RCC 7860 (cell line): Measurements from ENCODE around the gene MTMR12.
"Not testable (repeated sequence)": the region's sequence is repeated elsewhere in the genome, so short reads cannot be mapped to it uniquely, and the experiment has no call there.

ENCODE experiments used
- DNase-seq: peaks from one replicate; pipeline ENCODE4 v3.0.0-alpha.2; 2015; ENCODE audit warnings: low spot score
- FAIRE-seq: peaks from 2 replicates; lab custom pipeline; 2012; peaks lifted over from hg19 to GRCh38; lab: Jason Lieb, UNC

The MTMR12 gene

DNA sequence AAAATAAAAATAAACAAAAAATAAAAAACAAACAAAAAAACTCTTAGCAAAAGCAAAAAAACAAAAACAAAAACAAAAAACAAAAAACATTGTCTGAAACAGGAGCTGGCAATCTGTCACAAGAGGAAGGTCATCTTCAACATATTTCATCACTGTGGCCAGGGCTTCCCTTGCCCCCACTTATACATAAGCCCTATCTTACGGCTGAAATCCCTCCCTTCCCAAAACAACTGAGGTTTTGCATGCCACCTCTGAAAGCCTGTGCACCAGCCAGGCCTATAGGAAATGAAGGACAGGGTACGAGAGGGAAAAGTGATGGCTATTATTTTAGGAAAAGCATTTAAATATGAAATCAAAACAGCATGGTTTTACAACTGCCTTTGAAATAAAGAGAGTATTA, 10.8 kb downstream of the MTMR12 start:
- no peak for DNase-seq
- no peak for FAIRE-seq

DNA sequence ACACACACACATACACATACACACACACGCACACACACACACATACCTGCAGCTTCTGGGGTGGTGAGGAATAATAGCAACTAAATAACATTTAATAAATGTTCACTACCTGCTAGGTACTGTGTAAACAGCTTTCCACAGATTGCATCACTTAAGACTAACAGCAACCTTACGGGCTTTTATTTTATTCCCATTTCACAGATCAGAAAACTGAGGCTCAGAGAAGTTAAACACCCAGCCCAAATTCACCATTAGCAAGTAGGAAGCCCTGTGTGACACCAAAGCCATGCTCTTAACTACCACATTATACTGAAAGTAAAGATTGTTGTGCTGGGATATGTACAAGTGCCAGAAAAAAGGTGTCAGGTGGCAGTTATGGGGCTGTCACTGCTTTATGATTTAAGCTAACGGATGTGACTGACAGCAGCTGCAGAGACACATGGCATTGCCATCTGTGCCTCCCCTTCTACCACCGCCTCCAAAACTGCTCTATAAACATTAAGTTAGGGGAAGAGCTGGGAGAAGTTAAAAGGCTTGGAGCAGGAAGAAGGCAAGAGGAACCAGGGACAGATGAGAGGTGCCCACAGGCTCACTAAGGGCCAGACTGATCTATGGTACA, 13.6 kb downstream of the MTMR12 start:
- no peak for FAIRE-seq
- no peak for DNase-seq

DNA sequence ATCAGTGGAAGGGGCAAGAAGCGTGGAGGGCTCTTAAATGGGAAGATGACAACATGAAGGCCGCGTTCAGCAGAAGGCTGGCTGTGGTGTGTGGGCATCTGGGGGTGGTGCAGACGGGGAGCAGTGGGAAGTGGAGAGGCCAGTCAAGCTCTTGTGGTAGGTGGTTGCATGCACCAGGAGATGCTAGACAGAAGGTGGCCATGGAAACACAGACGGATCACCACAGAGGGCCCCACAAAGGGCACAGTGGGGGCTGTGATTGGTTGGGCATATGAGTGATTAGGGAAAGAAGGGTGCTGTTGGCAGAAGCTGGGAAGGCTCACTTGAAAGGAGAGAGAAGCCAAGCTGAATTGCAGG, 14.7 kb downstream of the MTMR12 start:
- DNase-seq: no peak
- FAIRE-seq: no peak

DNA sequence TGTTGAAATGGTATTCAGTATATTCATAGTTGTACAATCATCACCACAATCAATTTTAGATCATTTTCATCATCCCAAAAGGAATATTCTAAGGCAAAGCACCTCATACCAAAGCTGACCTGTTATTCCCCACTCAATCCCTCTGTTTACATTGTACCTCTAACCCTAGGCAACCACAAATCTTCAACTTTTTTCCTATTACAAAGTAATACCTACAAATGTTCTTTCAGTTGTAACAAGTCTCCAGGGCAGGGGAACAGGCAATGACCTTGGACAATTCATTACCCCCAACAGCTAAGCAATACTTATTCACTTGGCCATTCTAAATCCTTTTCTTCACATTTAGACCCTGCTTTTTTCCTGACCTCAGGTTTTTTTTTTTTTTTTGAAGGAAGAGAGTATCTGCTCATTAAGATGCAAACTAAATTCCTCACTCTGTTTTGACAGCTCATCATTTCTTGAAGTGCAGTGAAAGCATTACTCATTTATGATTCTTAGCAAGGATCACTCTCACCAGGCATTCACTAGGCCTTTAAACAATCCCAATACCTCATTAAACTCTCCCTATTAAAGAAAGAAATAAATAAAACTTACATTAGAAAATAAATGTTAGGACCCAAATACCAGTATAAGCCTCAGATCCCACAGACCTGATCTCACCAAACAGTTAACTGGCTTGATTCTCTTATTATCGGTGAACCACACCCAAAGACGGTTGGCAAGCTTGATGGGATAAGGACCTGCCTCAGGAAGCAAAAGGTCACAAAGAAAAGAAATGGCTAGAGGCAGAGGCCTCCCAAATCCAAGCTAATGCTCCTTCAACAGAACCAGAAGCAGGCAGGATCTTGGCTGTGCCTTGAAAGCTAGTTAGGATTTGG, 15.3 kb downstream of the MTMR12 start:
- DNase-seq (no peak), FAIRE-seq (no peak)

DNA sequence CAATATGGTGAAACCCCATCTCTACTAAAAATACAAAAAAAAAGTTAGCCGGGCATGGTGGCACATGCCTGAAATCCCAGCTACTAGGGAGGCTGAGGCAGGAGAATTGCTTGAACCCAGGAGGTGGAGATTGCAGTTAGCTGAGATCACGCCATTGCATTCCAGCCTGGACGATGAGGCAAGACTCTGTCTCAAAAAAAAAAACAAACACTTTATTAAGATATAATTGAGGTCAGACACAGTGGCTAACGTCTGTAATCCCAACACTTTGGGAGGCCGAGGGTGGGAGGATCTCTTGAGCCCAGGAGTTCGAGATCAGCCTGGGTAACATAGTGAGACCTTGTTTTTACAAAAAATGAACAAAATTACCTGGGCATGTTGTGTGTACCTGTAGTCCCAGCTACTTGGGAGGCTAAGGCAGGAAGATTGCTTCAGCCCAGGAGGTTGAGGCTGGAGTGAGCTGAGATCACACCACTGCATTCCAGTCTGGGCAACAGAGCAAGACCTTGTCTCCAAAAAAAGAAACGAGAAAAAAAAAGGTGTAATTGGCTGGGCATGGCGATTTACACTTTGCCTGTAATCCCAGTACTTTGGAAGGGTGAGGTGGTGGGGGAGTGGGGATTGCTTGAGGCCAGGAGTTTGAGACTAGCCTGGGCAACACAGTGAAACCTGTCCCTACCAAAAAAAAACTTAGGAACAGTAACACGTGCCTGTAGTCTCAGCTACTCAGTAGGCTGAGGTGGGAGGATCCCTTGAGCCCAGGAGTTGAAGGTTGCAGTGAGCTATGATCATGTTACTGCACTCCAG, 16.6 kb downstream of the MTMR12 start:
- DNase-seq, FAIRE-seq: not testable (repeated sequence)

DNA sequence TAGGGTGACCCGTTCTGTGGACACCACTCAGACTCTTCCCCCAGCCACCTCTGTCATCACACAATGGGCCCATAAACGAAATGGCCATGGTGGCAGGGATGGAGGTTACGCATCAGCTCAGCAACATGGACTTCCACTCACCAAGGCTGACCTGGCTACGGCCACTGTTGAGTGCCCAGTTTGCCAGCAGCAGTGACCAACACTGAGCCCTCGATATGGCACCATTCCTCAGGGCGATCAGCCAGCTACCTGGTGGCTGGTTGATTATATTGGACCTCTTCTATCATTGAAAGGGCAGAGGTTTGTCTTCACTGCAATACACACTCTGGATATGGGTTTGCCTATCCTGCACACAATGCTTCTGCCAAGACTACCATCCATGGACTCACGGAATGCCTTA, 21.1 kb downstream of the MTMR12 start:
- no peak for FAIRE-seq
- DNase-seq: no peak

DNA sequence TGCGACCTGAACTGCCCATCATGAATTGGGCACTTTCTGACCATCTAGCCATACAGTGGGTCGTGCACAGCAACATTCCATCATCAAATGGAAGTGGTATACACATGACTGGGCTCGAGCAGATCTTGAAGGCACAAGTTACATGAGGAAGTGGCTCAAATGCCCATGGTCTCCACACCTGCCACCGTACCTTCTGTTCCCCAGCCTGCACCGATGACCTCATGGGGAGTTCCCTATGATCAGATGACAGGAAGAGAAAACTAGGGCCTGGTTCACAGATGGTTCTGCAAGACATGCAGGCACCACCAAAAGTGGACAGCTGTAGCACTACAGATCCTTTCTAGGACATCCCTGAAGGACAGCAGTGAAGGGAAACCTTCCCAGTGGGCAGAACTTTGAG, 21.8 kb downstream of the MTMR12 start:
- FAIRE-seq: no peak

DNA sequence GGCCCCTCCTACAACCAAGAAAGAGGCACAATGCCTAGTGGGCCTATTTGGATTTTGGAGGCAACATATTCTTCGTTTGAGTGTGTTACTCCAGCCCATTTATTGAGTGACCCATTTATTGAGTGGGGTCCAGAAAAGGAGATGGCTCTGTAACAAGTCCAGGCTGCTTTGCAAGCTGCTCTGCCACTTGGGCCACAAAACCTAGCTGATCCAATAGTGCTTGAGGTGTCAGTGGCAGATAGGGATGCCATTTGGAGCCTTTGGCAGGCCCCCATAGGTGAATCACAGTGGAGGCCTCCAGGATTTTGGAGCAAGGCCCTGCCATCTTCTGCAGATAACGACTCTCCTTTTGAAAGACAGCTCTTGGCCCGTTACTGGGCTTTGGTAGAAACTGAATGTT, 22.2 kb downstream of the MTMR12 start:
- not testable (repeated sequence) for DNase-seq, FAIRE-seq

More for the DNA sequence above, 21.8 kb downstream of the MTMR12 start:
- DNase-seq: no peak

DNA sequence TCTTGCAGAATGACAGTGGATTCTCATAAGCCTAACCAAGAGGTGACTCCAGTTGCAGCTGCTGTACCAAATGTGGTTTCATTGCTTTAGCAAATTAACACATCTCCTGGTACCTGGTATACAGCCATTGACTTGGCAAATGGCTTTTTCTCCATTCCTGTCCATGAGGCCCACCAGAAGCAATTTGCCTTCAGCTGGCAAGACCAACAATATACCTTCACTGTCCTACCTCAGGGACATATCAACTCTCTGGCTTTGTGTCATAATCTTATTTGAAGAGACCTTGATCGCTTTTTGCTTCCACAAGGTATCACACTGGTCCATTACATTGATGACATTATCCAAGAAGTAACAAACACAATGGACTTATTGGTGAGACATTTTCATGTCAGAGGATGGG, 22.8 kb downstream of the MTMR12 start:
- DNase-seq, FAIRE-seq: not testable (repeated sequence)

DNA sequence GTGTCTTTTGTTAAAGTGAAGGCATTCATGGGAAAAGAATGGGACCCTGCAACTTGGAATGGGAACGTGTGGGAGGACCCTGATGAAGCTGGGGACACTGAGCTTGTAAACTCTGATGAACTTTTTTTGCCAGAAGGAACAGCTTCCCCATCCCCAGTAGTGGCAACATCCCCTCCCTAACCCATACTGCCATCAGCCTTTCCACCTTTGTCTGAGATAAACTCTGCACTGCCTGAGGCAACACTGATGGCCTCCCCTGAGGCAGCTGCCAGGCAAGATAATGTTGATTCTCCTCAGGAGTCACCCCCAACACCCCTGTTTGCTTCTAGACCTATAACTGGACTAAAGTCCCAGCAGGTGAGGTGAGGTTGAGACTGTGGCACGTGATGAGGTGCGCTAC, 24.6 kb downstream of the MTMR12 start:
- FAIRE-seq, DNase-seq: not testable (repeated sequence)

DNA sequence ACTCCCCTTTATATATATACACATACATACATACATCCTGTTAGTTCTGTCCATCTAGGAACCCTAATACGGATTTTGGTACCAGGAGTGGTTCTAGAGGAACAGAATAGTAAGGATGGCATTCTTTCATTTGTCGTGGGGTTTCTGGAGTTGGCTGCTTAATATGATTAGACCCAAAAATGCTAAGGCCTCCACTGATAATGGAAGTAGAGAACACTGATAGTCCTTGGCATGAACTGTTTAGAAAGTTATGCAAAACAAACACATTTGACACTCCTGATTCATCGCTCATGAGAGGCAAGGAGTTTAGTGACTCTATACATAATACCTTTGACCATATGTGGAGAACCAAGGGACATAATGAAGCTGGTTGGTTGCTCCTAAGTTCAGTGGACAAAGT, 25.2 kb downstream of the MTMR12 start:
- not testable (repeated sequence) for FAIRE-seq, DNase-seq

DNA sequence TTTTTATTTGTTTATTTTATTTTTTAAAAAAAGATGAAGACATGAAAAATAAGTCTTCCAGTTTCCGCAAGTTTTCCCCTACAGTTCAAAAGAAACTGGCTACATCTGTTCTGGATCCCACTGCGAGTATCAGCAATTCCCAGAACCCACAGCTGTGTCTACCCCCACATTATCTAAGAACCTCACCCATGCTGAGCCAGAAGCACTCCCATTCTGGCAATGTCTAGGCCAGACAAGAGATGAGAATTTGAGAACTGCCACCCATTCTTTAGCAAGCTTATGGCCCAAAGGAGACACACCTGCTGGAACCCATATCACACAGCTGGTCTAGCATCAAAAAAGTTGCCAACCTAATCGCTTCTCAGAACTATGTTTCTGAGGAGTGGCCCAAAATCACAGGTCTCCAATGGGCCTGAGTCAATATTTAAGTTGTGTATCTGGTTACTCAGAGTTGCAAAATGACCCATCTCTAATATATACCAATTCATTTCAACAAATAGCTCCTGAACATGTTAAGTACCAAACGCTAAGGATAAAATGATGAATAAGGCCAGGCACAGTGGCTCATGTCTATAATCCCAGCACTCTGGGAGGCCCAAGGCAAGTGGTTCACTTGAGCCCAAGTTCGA, 27.1 kb downstream of the MTMR12 start:
- FAIRE-seq: no peak
- no peak for DNase-seq

DNA sequence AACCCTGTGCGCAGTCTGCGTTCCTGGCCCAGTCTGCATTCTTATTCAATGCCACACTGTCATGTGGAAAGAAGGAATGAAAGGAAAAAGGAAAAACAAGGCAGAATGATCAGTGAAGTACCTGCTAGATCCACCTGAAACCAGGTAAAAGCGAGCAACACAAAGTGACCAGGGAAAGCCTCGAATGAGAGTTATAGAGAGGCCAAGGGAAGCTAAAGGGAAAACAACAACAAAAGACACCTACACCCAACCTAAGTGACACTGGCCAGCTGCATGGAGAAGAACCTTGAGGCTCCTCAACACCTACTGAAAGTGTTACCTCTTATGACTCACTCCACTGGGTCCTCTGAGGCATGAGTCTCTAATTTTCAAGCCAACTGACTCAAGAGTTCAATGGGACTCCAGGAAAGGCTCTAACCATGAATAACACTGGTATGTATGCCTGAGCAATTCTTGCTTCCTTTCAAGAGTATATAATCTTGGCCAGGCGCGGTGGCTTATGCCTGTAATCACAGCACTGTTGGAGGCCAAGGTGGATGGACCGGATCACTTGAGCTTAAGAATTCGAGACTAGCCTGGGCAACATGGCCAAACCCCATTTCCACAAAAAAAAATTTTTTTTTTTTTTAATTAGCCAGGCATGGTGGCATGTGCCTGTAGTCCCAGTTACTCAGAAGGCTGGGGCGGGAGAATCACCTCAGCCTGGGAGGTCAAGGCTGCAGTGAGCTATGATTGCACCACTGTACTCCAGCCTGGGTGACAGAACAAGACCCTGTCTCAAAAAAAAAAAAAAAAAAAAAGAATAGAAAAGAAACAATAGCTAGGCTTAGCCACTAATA, 29.0 kb downstream of the MTMR12 start:
- DNase-seq (peak; percentile 60), FAIRE-seq (peak; percentile 22)

DNA sequence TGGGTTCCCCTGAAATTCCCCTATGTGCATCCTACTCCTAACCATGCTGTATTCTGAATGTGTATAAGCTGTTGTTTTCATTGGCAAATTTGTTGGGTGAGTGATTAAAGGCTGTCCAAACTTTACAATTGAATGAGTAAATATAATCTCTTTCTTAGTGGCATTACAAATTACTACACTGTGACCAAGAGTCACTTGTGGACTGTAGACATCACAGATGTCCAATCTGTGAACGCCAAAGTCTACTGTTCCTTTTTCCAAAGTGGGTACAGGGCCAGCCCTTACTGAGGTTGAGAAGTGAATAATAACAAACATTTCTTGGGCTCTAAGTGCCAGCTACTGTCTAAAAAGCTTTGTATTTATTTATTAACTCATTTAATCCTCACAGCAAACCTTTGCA, 29.7 kb downstream of the MTMR12 start:
- DNase-seq: no peak
- no peak for FAIRE-seq

DNA sequence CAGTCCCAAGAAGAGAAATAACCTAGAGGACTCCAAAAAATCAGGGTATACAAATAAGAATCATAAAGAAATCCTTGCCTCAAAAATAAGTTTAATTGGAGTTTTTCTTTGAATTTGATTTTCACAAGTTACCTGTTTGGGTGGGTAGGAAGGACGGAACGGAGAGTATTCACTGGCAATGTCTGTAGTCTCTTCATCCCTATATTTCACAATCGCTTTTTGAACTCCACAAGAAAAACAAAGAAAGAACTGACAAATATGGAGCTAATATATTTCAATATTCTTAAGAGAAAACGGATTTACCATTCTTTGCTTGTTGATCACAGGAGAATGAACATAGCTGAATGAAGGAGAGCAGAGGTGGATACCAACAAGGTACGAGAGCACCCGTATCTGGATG, 30.1 kb downstream of the MTMR12 start:
- DNase-seq: no peak

DNA sequence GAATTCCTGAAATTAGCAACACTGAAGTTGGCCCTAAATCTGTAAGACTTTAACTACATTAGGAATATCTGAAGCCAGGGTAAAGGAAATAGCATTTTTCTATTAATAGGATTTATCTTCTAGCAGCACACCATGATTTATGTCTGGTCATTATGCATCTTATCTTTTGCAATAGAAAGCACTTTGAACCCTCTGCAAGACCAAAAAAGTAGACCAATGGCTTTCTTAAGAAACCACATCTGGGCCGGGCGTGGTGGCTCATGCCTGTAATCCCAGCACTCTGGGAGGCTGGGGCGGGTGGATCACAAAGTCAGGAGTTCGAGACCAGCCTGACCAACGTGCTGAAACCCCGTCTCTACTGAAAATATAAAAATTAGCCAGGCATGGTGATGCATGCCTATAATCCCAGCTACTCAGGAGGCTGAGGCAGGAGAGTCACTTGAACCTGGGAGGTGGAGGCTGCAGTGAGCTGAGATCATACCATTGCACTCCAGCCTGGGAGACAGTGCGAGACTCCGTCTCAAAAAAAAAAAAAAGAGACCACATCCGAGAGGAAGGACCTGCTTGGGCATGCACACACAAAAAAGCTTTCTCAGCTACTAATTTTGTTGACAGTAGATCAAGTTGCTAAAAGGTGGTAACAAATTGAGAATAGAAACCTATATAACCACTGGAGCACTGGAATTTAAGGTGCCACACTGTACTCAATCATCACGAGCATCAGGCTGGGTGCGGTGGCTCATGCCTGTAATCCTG, 31.2 kb downstream of the MTMR12 start:
- not testable (repeated sequence) for FAIRE-seq, DNase-seq

More for the DNA sequence above, 30.1 kb downstream of the MTMR12 start:
- no peak for FAIRE-seq

DNA sequence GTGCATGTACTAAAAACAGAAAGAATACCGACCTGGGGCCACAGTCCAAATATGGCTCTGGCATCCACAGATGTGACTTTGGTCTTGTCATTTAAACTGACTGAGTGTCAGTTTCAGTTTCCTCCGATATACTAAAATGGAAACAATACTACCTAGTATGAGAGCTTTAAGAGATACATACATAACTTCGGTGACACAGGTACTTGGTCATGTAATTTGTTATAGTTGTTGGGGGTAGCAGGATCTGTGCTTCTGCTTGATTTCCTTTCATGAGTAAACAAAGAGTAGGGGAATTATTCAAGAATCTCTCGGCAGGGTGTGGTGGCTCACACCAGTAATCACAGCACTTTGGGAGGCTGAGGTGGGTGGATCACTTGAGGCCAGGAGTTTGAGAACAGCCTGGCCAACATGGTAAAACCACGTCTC, 32.1 kb downstream of the MTMR12 start:
- DNase-seq (no peak), FAIRE-seq (no peak)

DNA sequence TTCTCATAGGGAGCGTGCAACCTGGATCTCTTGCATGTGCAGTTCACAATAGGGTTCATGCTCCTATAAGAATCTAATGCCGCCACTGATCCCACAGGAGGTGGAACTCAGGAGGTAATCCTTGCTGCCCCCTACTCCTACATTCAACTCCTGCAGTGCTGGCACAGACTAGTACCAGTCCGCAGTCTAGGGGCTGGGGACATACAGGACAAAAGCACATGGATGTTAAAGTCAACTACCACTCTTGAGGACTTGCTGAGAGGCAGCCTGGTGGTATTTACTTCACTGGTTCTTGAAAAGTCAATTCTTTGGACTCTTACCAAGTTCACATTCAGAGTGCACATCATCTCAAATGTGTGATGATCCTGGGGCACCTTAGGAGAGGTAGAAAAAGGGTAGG, 33.0 kb downstream of the MTMR12 start:
- no peak for DNase-seq
- no peak for FAIRE-seq

DNA sequence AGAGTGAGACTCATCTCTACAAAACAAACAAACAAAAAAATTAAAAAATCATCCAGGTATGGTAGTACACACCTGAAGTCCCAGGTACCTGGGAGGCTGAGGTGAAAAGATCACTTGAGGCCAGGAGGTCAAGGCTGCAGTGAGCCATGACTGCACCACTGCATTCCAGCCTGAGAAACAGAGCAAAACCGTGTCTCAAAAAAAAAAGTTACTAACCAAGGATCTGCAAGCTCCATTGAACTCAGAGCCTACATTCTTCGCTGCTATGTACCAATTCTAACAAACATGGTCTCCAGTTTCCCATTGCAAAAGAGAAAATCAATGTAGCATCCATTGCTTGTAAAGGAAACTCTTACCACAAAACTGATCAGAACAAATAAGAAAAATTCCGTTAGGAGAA, 33.5 kb downstream of the MTMR12 start:
- peak; percentile 27 for DNase-seq
- FAIRE-seq: peak; percentile 39
